HG02870 (cell line): ENCODE measurements around the gene DYNC1I1.

Source experiments
- ATAC-seq: cut with Tn5 transposase; IDR thresholded peaks from one replicate; pipeline ENCODE4 v1.9.1; 2021; ENCODE audit warnings: mild to moderate bottlenecking, moderate library complexity; ENCODE audit not compliant: unreplicated experiment

DYNC1I1 gene

GRCh38 chr7:96069401-96069800, 297.0 kb downstream of the DYNC1I1 start:
- no peak for ATAC-seq

- ATAC-seq, result no peak
Measured at GRCh38 chr7:96074871-96075270, 302.5 kb downstream of the DYNC1I1 start.

- peak; percentile 96 for ATAC-seq
Measured at GRCh38 chr7:96075510-96076349, 303.4 kb downstream of the DYNC1I1 start.

- no peak for ATAC-seq
Measured at GRCh38 chr7:96076350-96076707, 304.0 kb downstream of the DYNC1I1 start.

GRCh38 chr7:96080027-96080426, 307.7 kb downstream of the DYNC1I1 start:
- no peak for ATAC-seq

GRCh38 chr7:96084881-96085553, 312.7 kb downstream of the DYNC1I1 start:
- ATAC-seq, result no peak

- no peak for ATAC-seq
Measured at GRCh38 chr7:96085953-96086352, 313.6 kb downstream of the DYNC1I1 start.

GRCh38 chr7:96088579-96088978, 316.2 kb downstream of the DYNC1I1 start:
- ATAC-seq, result no peak

GRCh38 chr7:96089511-96089910, 317.2 kb downstream of the DYNC1I1 start:
- ATAC-seq, result no peak

GRCh38 chr7:96090756-96091155, 318.4 kb downstream of the DYNC1I1 start:
- ATAC-seq, result no peak

GRCh38 chr7:96093435-96093834, 321.1 kb downstream of the DYNC1I1 start:
- no peak for ATAC-seq

GRCh38 chr7:96097835-96098234, 325.5 kb downstream of the DYNC1I1 start:
- no peak for ATAC-seq

- ATAC-seq, result no peak
Measured at GRCh38 chr7:96100737-96101136, 328.4 kb downstream of the DYNC1I1 start.

- no peak for ATAC-seq
Measured at GRCh38 chr7:96102096-96102811, 329.9 kb downstream of the DYNC1I1 start.

- ATAC-seq, result no peak
Measured at GRCh38 chr7:96104984-96105383, 332.6 kb downstream of the DYNC1I1 start.

GRCh38 chr7:96111405-96111804, 339.1 kb downstream of the DYNC1I1 start:
- no peak for ATAC-seq

GRCh38 chr7:96114190-96114589, 341.8 kb downstream of the DYNC1I1 start:
- ATAC-seq, result no peak

GRCh38 chr7:96116173-96116572, 343.8 kb downstream of the DYNC1I1 start:
- no peak for ATAC-seq

GRCh38 chr7:96118449-96119001, 346.2 kb downstream of the DYNC1I1 start:
- no peak for ATAC-seq

- ATAC-seq, result no peak
Measured at GRCh38 chr7:96120445-96121225, 348.3 kb downstream of the DYNC1I1 start.

- ATAC-seq, result no peak
Measured at GRCh38 chr7:96121752-96122151, 349.4 kb downstream of the DYNC1I1 start.
